Stimulated activated CD8-positive, alpha-beta memory T cell treated with anti-CD3 and anti-CD28 coated beads, Interleukin-2, amount 100 ng/mL, for 48 hours (primary cell): ENCODE results near the gene FBXO42.
"Not testable (repeated sequence)": the region's sequence is repeated elsewhere in the genome, so short reads cannot be mapped to it uniquely, and the experiment has no call there.

Experiments
- DNase-seq, 2 donors: peaks; one replicate each; pipeline ENCODE4 v3.0.0-alpha.2; 2020; ENCODE audit warnings: low read depth in 2 of 2

FBXO42 gene

GRCh38 chr1:16266411-16267118 is 85.7 kb downstream of the FBXO42 start:
- no peak for DNase-seq

GRCh38 chr1:16262067-16262466 is 90.2 kb downstream of the FBXO42 start:
- DNase-seq: no peak

- DNase-seq: no peak
Measured at GRCh38 chr1:16260814-16261213, 91.5 kb downstream of the FBXO42 start.

- no peak for DNase-seq
Measured at GRCh38 chr1:16258591-16259135, 93.6 kb downstream of the FBXO42 start.

- DNase-seq: no peak
Measured at GRCh38 chr1:16257968-16258367, 94.3 kb downstream of the FBXO42 start.

GRCh38 chr1:16257556-16257955 is 94.7 kb downstream of the FBXO42 start:
- not testable (repeated sequence) for DNase-seq

- no peak for DNase-seq
Measured at GRCh38 chr1:16256478-16256877, 95.8 kb downstream of the FBXO42 start.

GRCh38 chr1:16254263-16254928 is 97.9 kb downstream of the FBXO42 start:
- no peak for DNase-seq

- no peak for DNase-seq
Measured at GRCh38 chr1:16253332-16253922, 98.9 kb downstream of the FBXO42 start.

GRCh38 chr1:16252912-16253311 is 99.4 kb downstream of the FBXO42 start:
- no peak for DNase-seq

GRCh38 chr1:16251381-16251780 is 100.9 kb downstream of the FBXO42 start:
- no peak for DNase-seq

GRCh38 chr1:16250524-16251251 is 101.6 kb downstream of the FBXO42 start:
- no peak for DNase-seq

GRCh38 chr1:16249596-16250241 is 102.6 kb downstream of the FBXO42 start:
- no peak for DNase-seq

- no peak for DNase-seq
Measured at GRCh38 chr1:16248603-16249516, 103.4 kb downstream of the FBXO42 start.

GRCh38 chr1:16248007-16248436 is 104.3 kb downstream of the FBXO42 start:
- no peak for DNase-seq

GRCh38 chr1:16247441-16247840 is 104.8 kb downstream of the FBXO42 start:
- DNase-seq: no peak

GRCh38 chr1:16246961-16247360 is 105.3 kb downstream of the FBXO42 start:
- DNase-seq: no peak

- not testable (repeated sequence) for DNase-seq
Measured at GRCh38 chr1:16246239-16246638, 106.0 kb downstream of the FBXO42 start.

GRCh38 chr1:16245476-16246196 is 106.6 kb downstream of the FBXO42 start:
- no peak for DNase-seq
